Measurements from ENCODE around the gene AGAP3.

- TF ChIP-seq POLR2A (IDR thresholded peaks at IDR 0.05; ENCODE audit: low read depth, low read length), result no peak
- no peak for TF ChIP-seq CEBPB (IDR thresholded peaks at IDR 0.05; ENCODE audit: low read depth, low read length)
- no peak for TF ChIP-seq USF2 (IDR thresholded peaks at IDR 0.05; ENCODE audit: low read depth, low read length)
- no peak for TF ChIP-seq CTCF (conservative IDR thresholded peaks at IDR 0.05; ENCODE audit: low read depth, low read length)
- no peak for TF ChIP-seq RFX5 (IDR thresholded peaks at IDR 0.05; ENCODE audit: low read depth, low read length)
- no peak for TF ChIP-seq SMC3 (IDR thresholded peaks at IDR 0.05; ENCODE audit: low read depth, low read length)
- TF ChIP-seq RAD21 (IDR thresholded peaks at IDR 0.05; ENCODE audit: low read length), result no peak
Measured at GRCh38 chr7:151077705-151078232, 8.5 kb upstream of the AGAP3 start.
